Inferior parietal cortex (tissue), 1 donor: ENCODE results near the gene ASCC3.

Source experiments
- DNase-seq: peaks from one replicate; pipeline ENCODE4 v3.0.0-alpha.2; 2016; ENCODE audit errors: extremely low spot score

ASCC3 gene

GRCh38 chr6:100724222-100724621 is 156.9 kb downstream of the ASCC3 start:
- DNase-seq = no peak

- no peak for DNase-seq
Observed at GRCh38 chr6:100721256-100721655, 159.9 kb downstream of the ASCC3 start.

- DNase-seq = peak; percentile 25
Observed at GRCh38 chr6:100719883-100720682, 161.0 kb downstream of the ASCC3 start.

GRCh38 chr6:100712997-100713396 is 168.1 kb downstream of the ASCC3 start:
- DNase-seq = no peak

- no peak for DNase-seq
Observed at GRCh38 chr6:100706491-100706890, 174.6 kb downstream of the ASCC3 start.

GRCh38 chr6:100704961-100705360 is 176.2 kb downstream of the ASCC3 start:
- DNase-seq = no peak

GRCh38 chr6:100701728-100702127 is 179.4 kb downstream of the ASCC3 start:
- DNase-seq = peak; percentile 25

- DNase-seq = no peak
Observed at GRCh38 chr6:100700009-100700408, 181.1 kb downstream of the ASCC3 start.

GRCh38 chr6:100695445-100695844 is 185.7 kb downstream of the ASCC3 start:
- no peak for DNase-seq

GRCh38 chr6:100693249-100693927 is 187.7 kb downstream of the ASCC3 start:
- DNase-seq = no peak

- no peak for DNase-seq
Observed at GRCh38 chr6:100691972-100692371, 189.2 kb downstream of the ASCC3 start.

- no peak for DNase-seq
Observed at GRCh38 chr6:100686216-100686615, 194.9 kb downstream of the ASCC3 start.

- no peak for DNase-seq
Observed at GRCh38 chr6:100685747-100686146, 195.4 kb downstream of the ASCC3 start.

- no peak for DNase-seq
Observed at GRCh38 chr6:100680163-100680562, 201.0 kb downstream of the ASCC3 start.

GRCh38 chr6:100678027-100678426 is 203.1 kb downstream of the ASCC3 start:
- no peak for DNase-seq

- DNase-seq = no peak
Observed at GRCh38 chr6:100677240-100677639, 203.9 kb downstream of the ASCC3 start.

- DNase-seq = no peak
Observed at GRCh38 chr6:100673641-100674040, 207.5 kb downstream of the ASCC3 start.

GRCh38 chr6:100671740-100672139 is 209.4 kb downstream of the ASCC3 start:
- DNase-seq = no peak

GRCh38 chr6:100670056-100670455 is 211.1 kb downstream of the ASCC3 start:
- no peak for DNase-seq

GRCh38 chr6:100665041-100665380 is 216.1 kb downstream of the ASCC3 start:
- DNase-seq = no peak

GRCh38 chr6:100664274-100665040 is 216.7 kb downstream of the ASCC3 start:
- DNase-seq = peak; percentile 59

GRCh38 chr6:100663219-100663863 is 217.8 kb downstream of the ASCC3 start:
- DNase-seq = no peak
